Adrenal gland (tissue), 12 donors: ENCODE measurements around the gene TINCR. TPM values are rescaled to one million over a fixed set of nuclear protein-coding genes. Genes with fewer than 3 reads are reported as not detected.

ENCODE experiments used
- DNase-seq, 7 donors: peaks; one replicate each; pipeline ENCODE4 v3.0.0-alpha.2; 2019 to 2020
- H3K27ac ChIP-seq, 5 donors: fragments of 200-600 bp; sonication (generic) in 4 of 5; 1 replicate in 3 of 5; 2 replicates in 2 of 5; pipeline versions ENCODE4 v1.5.1 to v1.8.0; 2016 to 2020; ENCODE audit warnings: mild to moderate bottlenecking in 1 of 5
- H3K27me3 ChIP-seq: fragments of 200-600 bp; 2 replicates; pipeline ENCODE4 v1.8.0; 2021
- H3K36me3 ChIP-seq, 2 donors: fragments of 200-600 bp; replicated peaks in 1 of 2; 1 replicate in 1 of 2; 2 replicates in 1 of 2; pipeline versions ENCODE4 v1.5.1 to v1.8.0; 2018 to 2022
- H3K4me1 ChIP-seq, 2 donors: fragments of 200-600 bp; replicated peaks in 1 of 2; 1 replicate in 1 of 2; 2 replicates in 1 of 2; pipeline versions ENCODE4 v1.5.1 to v1.8.0; 2018 to 2021
- H3K4me3 ChIP-seq, 4 donors: fragments of 200-600 bp; sonication (generic) in 3 of 4; one replicate each; pipeline ENCODE4 v1.5.1; 2016 to 2018
- H3K9me3 ChIP-seq, 3 donors: fragments of 200-600 bp; sonication (generic) in 1 of 3; replicated peaks in 1 of 3; 1 replicate in 2 of 3; 2 replicates in 1 of 3; pipeline versions ENCODE4 v1.5.1 to v1.8.0; 2016 to 2021
- CTCF ChIP-seq, 6 experiments: fragments of 450-650 bp in 4 of 6; fragments of 200-600 bp in 2 of 6; sonication (generic) in 1 of 6; IDR thresholded peaks; 1 replicate in 5 of 6; 2 replicates in 1 of 6; pipeline versions ENCODE4 v1.5.1 to v1.8.0; 2016 to 2021; ENCODE audit warnings: antibody characterized with exemption in 6 of 6, mild to moderate bottlenecking in 2 of 6, moderate library complexity in 1 of 6
- POLR2A ChIP-seq, 2 donors: fragments of 450-650 bp; IDR thresholded peaks; one replicate each; pipeline ENCODE4 v1.6.1; 2017; ENCODE audit warnings: antibody characterized with exemption in 2 of 2, mild to moderate bottlenecking in 2 of 2, moderate library complexity in 1 of 2
- WGBS, 4 donors: extraction: QIAGEN DNeasy Blood & Tissue Kit in 2 of 4; methylation state at CpG; one replicate each; pipeline versions ENCODE4 v1.1.5 to v1.1.7; 2013 to 2017; 5-methylcytosine and 5-hydroxymethylcytosine counted together
- intact Hi-C, 2 donors: fragments of 100-400 bp; cut with DNase I; formaldehyde crosslinking; loops; one replicate each; pipeline versions ENCODE4 v1.14.1 to v1.15.0; 2022 to 2023
- polyA plus RNA-seq, 3 donors: library from polyadenylated mRNA; stranded (reverse); fragments of 200-250 nt in 2 of 3; fragments of 350-450 nt in 1 of 3; fragmentation: Illumina TruSeq in 1 of 3; extraction: RNeasy Lipid Tissue Mini Kit (QIAGEN cat#74804) in 1 of 3; gene quantifications; one replicate each; pipeline ENCODE4 v1.2.3, GENCODE V29; 2013 to 2014
- total RNA-seq, 9 donors: library from RNA; depleted of rRNA in 4 of 9; stranded (reverse); fragments of >200 nt in 4 of 9; fragments of 120-200 nt in 1 of 9; fragmentation: NEBNext Ultra II Directional in 1 of 9; extraction: Animal tissue kit (Norgen Biotek cat#: 25700) in 1 of 9; gene quantifications; one replicate each; pipeline versions ENCODE4 v1.1.0 to v1.2.4, GENCODE V29; 2013 to 2023
- donor health status: healthy with polysubstance abuse.
- donor health status: Bipolar disorder and iron deficiency.
- donor health status: DM: yes; HTN: yes; CAD: no.
- donor health status: DM: no; HTN: no; CAD: no.
- donor health status: DM: no; HTN: no; CAD: no.
- donor health status: DM: yes; HTN: yes; CAD: no.

Gene TINCR
- total and polyA plus RNA-seq, 12 donors, result 0.22 to 3.0 (median 0.77) TPM; not detected in 3

GRCh38 chr19:5553892-5554291, 13.9 kb downstream of the TINCR start:
- Histone ChIP-seq H3K4me1 (no peaks in the 10 kb centered on the region), H3K36me3 (no peaks in the 10 kb centered on the region), H3K27ac (no peak overlapping the region), H3K27me3 (no peaks in the 10 kb centered on the region), H3K9me3 (no peaks in the 10 kb centered on the region), H3K4me3 (no peak overlapping the region)
- no peak for TF ChIP-seq POLR2A (IDR thresholded peaks at IDR 0.05)
- no peak for TF ChIP-seq CTCF (IDR thresholded peaks at IDR 0.05)
- WGBS, 4 donors, result 82 to 85% (median 84%) methylated on average over 9 of the region's 9 CpGs
- intact Hi-C loops, result no loop called here
- DNase-seq, result no peak

- Histone ChIP-seq H3K27me3 (no peaks in the 10 kb centered on the region), H3K4me1 (no peaks in the 10 kb centered on the region), H3K4me3 (no peak overlapping the region), H3K9me3 (no peaks in the 10 kb centered on the region), H3K36me3 (no peaks in the 10 kb centered on the region), H3K27ac (no peak overlapping the region)
- intact Hi-C loops, result no loop called here
- DNase-seq, result peak in 4 of 7 donors; percentile 29 to 63 (median 41)
- peak in 5 of 6 experiments; percentile 30 to 59 (median 54) for TF ChIP-seq CTCF (IDR thresholded peaks at IDR 0.05)
- no peak for TF ChIP-seq POLR2A (IDR thresholded peaks at IDR 0.05)
- 36 to 53% (median 43%) methylated on average over 8 of the region's 8 CpGs for WGBS, 4 donors
Observed at GRCh38 chr19:5547881-5548280, 19.9 kb downstream of the TINCR start.

GRCh38 chr19:5545984-5546383, 21.8 kb downstream of the TINCR start:
- Histone ChIP-seq H3K9me3 (no peaks in the 10 kb centered on the region), H3K27ac (no peak overlapping the region), H3K36me3 (no peaks in the 10 kb centered on the region), H3K4me1 (no peaks in the 10 kb centered on the region), H3K4me3 (no peak overlapping the region), H3K27me3 (no peaks in the 10 kb centered on the region)
- DNase-seq, result no peak
- TF ChIP-seq CTCF (IDR thresholded peaks at IDR 0.05), result no peak
- no peak for TF ChIP-seq POLR2A (IDR thresholded peaks at IDR 0.05)
- 62 to 97% (median 69%) methylated on average over 2 to 4 of the region's 4 CpGs for WGBS, 4 donors
- intact Hi-C loops, result no loop called here

- DNase-seq, result no peak
- H3K4me1 ChIP-seq, result no peaks in the 10 kb centered on the region
- no peak overlapping the region for H3K27ac ChIP-seq
- no peaks in the 10 kb centered on the region for H3K36me3 ChIP-seq
- intact Hi-C loops, result no loop called here
- no peaks in the 10 kb centered on the region for H3K9me3 ChIP-seq
- no peak overlapping the region for H3K4me3 ChIP-seq
- WGBS, 4 donors, result 86 to 92% (median 88%) methylated on average over 5 of the region's 5 CpGs
- H3K27me3 ChIP-seq, result no peaks in the 10 kb centered on the region
- TF ChIP-seq POLR2A (IDR thresholded peaks at IDR 0.05) (no peak), CTCF (IDR thresholded peaks at IDR 0.05) (no peak)
Observed at GRCh38 chr19:5545051-5545450, 22.7 kb downstream of the TINCR start.
